D341Med (cell line): ENCODE results near the gene SURF2.

Experiments used
- DNase-seq: peaks from one replicate; pipeline ENCODE4 v3.0.0; 2012; ENCODE audit warnings: low spot score

Gene SURF2

GRCh38 chr9:133401588-133401987 lies 45.2 kb downstream of the SURF2 start:
- DNase-seq: no peak

- no peak for DNase-seq
Observed at GRCh38 chr9:133402689-133403088, 46.3 kb downstream of the SURF2 start.

- peak; percentile 70 for DNase-seq
Observed at GRCh38 chr9:133403766-133404453, 47.6 kb downstream of the SURF2 start.

- DNase-seq: no peak
Observed at GRCh38 chr9:133404454-133405002, 48.2 kb downstream of the SURF2 start.

GRCh38 chr9:133405508-133406438 lies 49.4 kb downstream of the SURF2 start:
- no peak for DNase-seq

GRCh38 chr9:133406480-133407307 lies 50.3 kb downstream of the SURF2 start:
- DNase-seq: peak; percentile 88

GRCh38 chr9:133408042-133408441 lies 51.7 kb downstream of the SURF2 start:
- no peak for DNase-seq
